ENCODE data around the gene SH3TC1.

Gene SH3TC1

GRCh38 chr4:8286719-8287342, 87.7 kb downstream of the SH3TC1 start:
- Histone ChIP-seq H3K27me3 (replicated peaks; ENCODE audit: control insufficient read depth, insufficient read depth, low read length, poor library complexity, severe bottlenecking) (no peaks in the 10 kb centered on the region), H3K9me3 (ENCODE audit: control insufficient read depth, low read length) (no peaks in the 10 kb centered on the region), H3K4me1 (ENCODE audit: control insufficient read depth, insufficient read depth, low read length, poor library complexity, severe bottlenecking) (no peaks in the 10 kb centered on the region), H3K36me3 (ENCODE audit: control insufficient read depth, insufficient read depth, low read length) (no peaks in the 10 kb centered on the region), H3K27ac (ENCODE audit: insufficient read depth, low read length, poor library complexity, severe bottlenecking) (no peak overlapping the region), H3K4me3 (ENCODE audit: insufficient read depth, low read depth, low read length, poor library complexity, severe bottlenecking) (no peak overlapping the region)
- no peak for DNase-seq

- H3K27me3 ChIP-seq (replicated peaks; ENCODE audit: control insufficient read depth, insufficient read depth, low read length, poor library complexity, severe bottlenecking) = no peaks in the 10 kb centered on the region
- no peak for DNase-seq
- no peak overlapping the region for H3K4me3 ChIP-seq (ENCODE audit: insufficient read depth, low read depth, low read length, poor library complexity, severe bottlenecking)
- no peaks in the 10 kb centered on the region for H3K9me3 ChIP-seq (ENCODE audit: control insufficient read depth, low read length)
- no peaks in the 10 kb centered on the region for H3K36me3 ChIP-seq (ENCODE audit: control insufficient read depth, insufficient read depth, low read length)
- no peaks in the 10 kb centered on the region for H3K4me1 ChIP-seq (ENCODE audit: control insufficient read depth, insufficient read depth, low read length, poor library complexity, severe bottlenecking)
- H3K27ac ChIP-seq (ENCODE audit: insufficient read depth, low read length, poor library complexity, severe bottlenecking) = no peak overlapping the region
These were observed 88.5 kb downstream of the SH3TC1 start for GRCh38 chr4:8287343-8288280.

GRCh38 chr4:8289151-8289750, 90.2 kb downstream of the SH3TC1 start:
- DNase-seq = no peak
- Histone ChIP-seq H3K27me3 (replicated peaks; ENCODE audit: control insufficient read depth, insufficient read depth, low read length, poor library complexity, severe bottlenecking) (no peaks in the 10 kb centered on the region), H3K27ac (ENCODE audit: insufficient read depth, low read length, poor library complexity, severe bottlenecking) (no peak overlapping the region), H3K4me1 (ENCODE audit: control insufficient read depth, insufficient read depth, low read length, poor library complexity, severe bottlenecking) (no peaks in the 10 kb centered on the region), H3K4me3 (ENCODE audit: insufficient read depth, low read depth, low read length, poor library complexity, severe bottlenecking) (no peak overlapping the region), H3K9me3 (ENCODE audit: control insufficient read depth, low read length) (no peaks in the 10 kb centered on the region), H3K36me3 (ENCODE audit: control insufficient read depth, insufficient read depth, low read length) (no peaks in the 10 kb centered on the region)

GRCh38 chr4:8289956-8290700, 91.0 kb downstream of the SH3TC1 start:
- Histone ChIP-seq H3K27me3 (replicated peaks; ENCODE audit: control insufficient read depth, insufficient read depth, low read length, poor library complexity, severe bottlenecking) (no peaks in the 10 kb centered on the region), H3K4me1 (ENCODE audit: control insufficient read depth, insufficient read depth, low read length, poor library complexity, severe bottlenecking) (no peaks in the 10 kb centered on the region), H3K9me3 (ENCODE audit: control insufficient read depth, low read length) (no peaks in the 10 kb centered on the region), H3K4me3 (ENCODE audit: insufficient read depth, low read depth, low read length, poor library complexity, severe bottlenecking) (no peak overlapping the region), H3K36me3 (ENCODE audit: control insufficient read depth, insufficient read depth, low read length) (no peaks in the 10 kb centered on the region), H3K27ac (ENCODE audit: insufficient read depth, low read length, poor library complexity, severe bottlenecking) (no peak overlapping the region)
- DNase-seq = no peak

- no peaks in the 10 kb centered on the region for H3K4me1 ChIP-seq (ENCODE audit: control insufficient read depth, insufficient read depth, low read length, poor library complexity, severe bottlenecking)
- no peaks in the 10 kb centered on the region for H3K27me3 ChIP-seq (replicated peaks; ENCODE audit: control insufficient read depth, insufficient read depth, low read length, poor library complexity, severe bottlenecking)
- no peaks in the 10 kb centered on the region for H3K9me3 ChIP-seq (ENCODE audit: control insufficient read depth, low read length)
- H3K27ac ChIP-seq (ENCODE audit: insufficient read depth, low read length, poor library complexity, severe bottlenecking) = no peak overlapping the region
- no peak for DNase-seq
- H3K4me3 ChIP-seq (ENCODE audit: insufficient read depth, low read depth, low read length, poor library complexity, severe bottlenecking) = no peak overlapping the region
- no peaks in the 10 kb centered on the region for H3K36me3 ChIP-seq (ENCODE audit: control insufficient read depth, insufficient read depth, low read length)
These were observed 91.5 kb downstream of the SH3TC1 start for GRCh38 chr4:8290701-8290970.
